T-helper 1 cell (primary cell): ENCODE data around the gene POR.

Experiments
- DNase-seq, 5 donors: peaks; one replicate each; pipeline ENCODE4 v3.0.0-alpha.2; 2012 to 2020

POR gene

DNA sequence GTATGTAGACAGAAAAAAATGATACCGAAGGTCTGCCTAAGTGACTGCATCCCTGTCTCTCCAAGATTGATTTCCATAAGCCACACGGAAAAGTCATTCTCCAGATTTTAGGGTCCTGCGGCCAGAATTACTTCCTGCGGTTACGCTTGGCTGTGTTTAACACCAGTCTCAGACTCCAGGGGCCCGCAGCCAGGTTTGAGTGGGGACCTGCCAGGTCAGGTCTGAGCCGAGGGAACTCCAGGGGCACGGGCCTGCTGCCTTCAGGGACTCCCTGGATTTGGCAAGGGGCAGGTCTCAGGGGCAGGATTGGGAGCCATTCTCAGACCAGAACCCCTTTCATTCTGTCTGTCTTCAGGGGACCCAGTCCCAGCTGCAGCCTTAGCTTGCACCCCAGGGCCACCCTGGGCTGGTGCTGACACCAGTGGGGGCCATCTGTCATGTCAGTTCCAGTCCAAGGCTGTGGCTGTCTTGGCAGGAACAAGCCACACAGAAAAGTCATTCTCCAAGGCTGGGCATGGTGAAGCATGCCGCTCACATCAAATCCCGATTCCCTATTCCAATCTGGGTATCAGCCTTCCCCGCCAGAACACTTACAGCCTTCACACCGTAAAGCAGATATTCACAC is 40.5 kb downstream of the POR start:
- no peak for DNase-seq

DNA sequence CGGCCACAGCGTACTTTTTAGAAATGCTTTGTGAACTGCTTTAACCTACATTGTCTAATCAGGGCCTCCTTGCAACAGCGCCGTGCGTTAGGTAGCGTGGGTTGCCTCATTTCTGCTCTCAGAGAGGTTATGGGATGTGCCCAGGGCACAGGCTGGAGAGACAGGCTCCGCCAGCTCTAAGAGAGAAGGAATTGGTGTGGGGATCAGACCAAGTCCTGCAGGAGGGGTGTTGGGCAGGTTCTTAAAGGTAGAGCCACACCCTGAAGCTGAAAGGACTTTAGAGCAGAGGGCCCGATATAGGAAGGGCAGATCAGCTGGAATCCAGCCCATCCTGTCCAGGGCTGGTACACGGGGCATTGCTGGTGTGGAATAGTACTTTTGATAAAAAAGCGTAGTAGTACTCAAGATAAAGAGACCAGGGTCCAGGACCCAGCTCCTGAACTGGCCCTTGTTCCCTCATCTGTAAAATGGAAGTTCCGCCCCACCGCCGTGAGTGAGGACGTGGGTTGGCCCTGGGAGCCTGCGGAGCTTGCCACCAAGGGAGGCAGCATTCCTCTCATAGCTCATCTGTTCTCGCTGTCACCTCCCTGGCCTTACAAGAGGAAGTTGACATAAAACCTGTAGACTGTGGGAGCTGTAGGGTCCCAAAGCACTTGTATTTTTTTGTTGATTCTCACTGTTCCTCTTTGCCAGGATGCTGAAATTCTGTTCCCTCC is 42.2 kb downstream of the POR start:
- no peak for DNase-seq

DNA sequence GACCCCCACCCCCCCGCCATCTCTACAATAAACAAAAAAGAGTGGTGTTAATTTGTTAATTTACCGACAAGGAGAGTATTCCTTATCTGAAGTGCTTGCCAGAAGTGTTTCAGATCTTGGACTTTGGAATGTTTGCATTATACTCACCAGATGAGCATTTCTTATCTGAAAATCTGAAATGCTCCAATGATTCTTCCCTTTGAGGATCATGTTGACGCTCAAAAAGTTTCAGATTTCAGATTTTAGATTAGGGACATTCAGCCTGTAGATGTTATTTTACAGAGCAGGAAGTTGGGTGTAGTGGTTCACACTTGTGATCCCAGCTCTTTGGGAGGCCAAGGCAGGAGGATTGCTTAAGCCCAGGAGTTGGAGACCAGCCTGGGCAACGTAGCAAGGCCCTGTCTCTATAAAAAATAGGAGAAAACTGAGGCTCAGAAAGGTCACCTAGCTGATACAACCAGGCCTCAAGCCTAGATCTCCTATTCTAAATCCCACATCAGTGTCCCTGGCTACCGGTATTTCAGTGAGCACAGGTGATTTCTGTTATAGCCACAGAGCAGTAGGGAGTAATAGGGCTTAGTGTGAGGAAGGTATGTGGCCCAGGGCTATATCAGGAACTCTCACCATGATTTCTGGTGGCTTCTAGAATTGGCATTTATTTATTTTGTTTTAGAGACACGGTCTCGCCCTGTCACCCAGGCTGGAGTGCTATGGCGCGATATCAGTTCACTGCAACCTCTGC is 44.0 kb downstream of the POR start:
- no peak for DNase-seq

DNA sequence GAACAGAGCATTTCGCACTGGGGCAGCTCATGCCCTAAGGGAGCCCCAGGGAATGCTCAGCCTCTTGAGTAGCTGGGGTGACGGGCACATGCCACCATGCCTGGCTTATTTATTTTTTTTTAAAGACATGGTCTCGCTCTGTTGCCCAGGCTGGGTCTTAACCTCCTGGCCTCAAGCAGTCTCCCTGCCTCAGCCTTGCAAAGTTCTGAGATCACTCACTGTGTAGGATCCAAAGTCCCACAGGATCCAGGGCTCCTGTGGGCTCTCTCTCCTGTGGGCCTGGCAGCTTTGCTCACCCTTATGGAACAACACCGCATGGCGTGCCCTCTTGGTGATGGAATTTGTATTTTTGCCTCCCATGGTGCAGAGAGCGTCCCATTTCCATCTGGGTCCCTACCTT is 45.4 kb downstream of the POR start:
- DNase-seq, result no peak

DNA sequence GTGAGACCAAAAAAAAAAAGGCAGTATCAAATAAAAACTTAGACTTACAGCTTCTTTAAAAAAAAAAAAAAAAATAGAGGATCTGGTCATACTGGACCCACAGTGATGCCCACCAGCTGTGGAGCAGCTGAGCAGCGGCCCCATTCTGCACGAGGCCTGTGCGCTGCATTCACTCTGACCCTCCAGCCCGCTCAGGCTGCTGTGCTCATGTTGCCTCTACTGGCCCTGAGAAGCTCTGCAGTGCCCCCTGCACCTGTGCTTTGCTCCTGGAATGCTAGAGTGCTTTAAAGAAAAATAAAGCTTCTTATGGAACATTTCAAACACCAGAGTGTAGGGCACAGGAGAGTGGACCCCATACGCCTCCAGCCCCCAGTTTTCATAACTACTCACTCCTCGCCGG is 46.3 kb downstream of the POR start:
- DNase-seq, result no peak

DNA sequence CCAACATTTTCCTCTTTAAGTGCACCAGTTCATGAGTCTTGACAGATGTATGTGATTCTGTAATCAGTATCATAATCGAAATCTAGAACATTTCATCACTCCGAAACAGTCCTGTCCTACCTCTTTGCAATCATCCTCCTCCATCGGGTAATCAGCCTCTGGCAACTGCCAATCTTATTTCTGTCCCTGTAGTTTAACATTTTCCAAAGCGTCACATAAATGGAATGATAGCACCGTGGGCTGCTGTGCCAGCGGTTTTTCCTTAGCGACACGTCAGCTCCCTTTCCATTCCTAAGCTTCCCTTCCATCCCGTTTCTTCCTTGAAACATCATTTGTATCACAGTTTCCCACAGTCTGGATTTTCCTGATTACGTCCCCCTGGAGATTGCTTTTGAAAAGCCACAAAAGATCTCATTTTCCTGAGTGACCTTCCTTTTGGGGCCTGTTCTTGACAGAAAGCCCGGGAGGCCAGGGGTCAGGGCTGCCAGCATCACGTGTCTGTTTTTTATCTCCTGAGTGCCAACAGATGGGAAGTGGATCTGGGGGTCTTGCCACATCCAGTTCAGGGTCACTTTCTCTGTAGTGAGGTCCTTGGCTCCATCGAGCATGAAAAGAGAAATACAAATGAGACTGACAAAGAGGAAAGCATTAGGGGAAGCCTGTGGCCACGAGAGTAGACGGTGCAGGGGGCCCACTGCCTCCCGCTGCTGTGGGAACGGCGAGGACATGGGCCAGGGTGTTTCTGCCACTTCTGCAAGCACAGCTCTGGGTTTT is 47.8 kb downstream of the POR start:
- no peak for DNase-seq

DNA sequence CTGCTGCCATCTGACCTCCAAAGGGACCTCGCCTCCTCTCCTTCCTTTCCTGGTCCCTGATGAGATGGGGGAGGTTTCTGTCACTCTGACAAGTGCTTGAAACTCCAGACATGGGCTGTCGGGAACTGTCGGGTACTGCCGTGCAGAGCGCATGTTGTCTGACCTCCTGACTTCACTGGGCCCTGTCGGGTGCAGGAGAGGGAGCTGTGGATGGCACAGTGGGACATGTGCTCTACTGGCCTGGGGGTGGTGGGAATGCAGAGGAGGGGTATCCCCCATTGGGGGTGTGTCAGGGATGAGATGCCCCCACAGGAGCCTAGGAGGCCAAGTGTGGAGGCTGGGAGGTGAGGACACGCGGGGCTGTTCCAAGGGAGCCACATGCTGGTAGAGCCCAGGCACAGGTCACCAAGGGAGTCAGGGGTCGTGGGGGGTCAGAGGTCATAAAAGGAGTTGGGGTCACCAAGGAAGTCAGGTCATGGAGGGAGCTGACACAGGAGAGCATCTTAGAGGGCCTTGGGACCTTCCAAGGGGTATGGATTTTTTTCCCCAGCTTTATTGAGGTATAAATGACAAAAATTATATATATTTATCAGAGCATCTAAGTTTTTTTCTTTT is 48.5 kb downstream of the POR start:
- no peak for DNase-seq

DNA sequence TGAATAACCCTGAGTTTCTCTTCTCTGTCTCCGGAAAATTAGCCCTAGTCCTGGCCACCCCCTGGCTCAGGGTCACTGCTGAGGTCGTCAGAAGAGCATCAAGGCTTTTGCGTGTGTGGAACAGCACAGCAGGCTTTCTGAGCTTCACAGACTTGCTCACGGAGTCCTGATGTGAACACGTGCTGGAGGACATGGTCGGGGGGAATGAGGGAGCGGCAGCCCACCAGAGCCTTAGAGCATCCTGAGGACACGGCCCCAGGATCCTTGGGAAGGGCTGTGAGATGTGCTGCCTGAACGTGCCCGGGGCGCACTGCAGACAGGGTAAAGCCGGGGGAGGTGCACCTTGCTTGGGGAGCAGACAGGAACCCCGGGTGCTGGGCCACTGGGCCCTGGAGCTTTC is 50.7 kb downstream of the POR start:
- no peak for DNase-seq

DNA sequence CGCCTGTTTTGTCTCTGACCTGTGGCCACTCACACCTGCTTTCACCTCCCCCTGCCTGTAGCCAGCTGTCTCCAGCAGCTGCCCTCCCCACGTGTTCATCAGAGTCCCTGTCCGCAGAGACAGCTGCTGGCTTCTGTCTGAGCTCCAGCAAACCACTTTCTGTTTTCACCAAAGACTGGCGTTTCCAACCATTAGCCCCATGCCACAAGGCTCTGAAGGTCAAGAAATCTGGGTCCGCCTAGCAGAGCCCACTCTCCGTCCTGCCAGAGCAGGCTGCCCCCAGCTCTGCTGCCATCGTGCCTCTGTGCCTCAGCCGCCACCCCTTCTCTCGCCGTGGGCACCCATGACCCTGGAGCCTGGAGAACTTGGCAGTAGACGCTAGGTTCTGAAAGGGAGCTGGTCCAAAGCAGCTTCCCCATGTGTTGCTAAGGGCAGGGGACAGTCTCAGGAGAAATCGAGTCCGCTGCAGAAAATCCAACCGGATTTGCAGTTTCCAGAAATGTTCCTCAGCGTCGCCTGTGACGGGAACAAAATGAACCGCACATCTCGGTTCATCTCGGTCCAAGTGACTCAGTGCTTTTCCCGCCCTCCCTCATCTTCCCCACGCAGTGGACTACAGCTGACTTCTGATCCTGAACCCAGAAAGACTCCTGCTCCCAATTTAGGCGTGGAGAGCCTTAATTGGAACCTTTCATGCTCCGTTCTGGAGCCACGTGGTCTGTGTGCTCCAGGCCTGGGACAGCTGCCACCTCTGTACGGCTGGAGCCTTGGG is 51.4 kb downstream of the POR start:
- DNase-seq, result no peak

DNA sequence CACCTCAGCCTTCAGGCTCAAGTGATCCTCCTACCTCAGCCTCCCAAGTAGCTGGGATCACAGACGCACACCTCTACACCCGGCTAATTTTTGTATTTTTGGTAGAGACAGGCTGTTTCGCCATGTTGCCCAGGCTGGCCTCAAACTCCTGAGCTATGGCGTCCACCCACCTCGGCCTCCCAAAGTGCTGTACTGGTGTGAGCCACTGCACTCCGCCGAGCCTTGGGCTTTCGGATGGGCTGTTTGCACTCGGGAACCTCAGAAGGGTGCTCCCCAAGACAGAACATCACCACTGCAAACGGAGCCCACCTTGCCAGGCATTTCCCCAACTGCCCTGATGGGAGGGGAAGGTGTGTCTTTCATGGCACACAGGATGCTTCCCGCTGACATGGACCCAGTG is 52.1 kb downstream of the POR start:
- no peak for DNase-seq

DNA sequence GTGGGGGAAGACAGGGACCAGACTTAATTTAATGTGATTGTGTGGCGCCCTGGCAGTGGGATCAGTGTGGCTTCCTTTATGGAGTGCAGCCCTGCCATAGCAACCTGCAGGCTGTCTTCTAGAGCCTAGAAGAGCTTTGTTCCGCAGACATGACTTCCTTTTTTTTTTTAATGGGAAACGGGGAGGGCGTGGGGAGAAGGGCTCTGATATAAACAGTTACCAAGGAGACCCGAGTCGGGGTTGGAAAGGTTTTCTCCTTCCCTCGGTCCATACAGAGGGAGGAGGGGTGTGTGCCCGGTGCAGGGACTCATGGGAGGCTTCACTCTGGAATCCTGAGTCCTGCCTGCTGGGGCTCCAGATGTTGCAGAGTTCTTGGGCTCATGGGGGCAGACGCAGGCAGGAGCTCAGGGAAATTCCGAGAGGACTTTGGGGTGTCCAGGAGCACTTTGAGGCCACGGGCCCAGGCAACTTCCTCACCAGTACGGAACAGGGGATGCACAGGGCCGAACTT is 52.6 kb downstream of the POR start:
- no peak for DNase-seq

DNA sequence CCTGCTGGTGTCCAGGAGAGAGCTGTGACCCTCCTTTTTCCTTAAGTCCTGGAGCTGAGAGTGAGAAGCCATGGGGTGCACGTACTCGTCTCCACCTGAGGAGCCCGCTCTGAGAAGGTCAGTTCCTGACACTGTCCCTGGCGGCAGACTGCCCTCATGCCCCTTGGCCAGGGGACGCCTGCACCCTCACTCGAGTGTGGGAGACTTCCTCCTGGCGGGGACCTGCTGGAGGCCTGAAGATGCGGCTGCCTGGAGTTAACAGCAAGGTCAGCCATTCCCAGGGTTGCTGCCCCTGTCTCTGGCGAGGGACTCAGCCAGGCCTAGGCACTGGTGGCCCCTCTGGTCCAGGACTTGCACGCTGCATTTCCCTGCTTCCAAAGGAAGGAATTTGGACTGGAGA is 53.1 kb downstream of the POR start:
- no peak for DNase-seq

DNA sequence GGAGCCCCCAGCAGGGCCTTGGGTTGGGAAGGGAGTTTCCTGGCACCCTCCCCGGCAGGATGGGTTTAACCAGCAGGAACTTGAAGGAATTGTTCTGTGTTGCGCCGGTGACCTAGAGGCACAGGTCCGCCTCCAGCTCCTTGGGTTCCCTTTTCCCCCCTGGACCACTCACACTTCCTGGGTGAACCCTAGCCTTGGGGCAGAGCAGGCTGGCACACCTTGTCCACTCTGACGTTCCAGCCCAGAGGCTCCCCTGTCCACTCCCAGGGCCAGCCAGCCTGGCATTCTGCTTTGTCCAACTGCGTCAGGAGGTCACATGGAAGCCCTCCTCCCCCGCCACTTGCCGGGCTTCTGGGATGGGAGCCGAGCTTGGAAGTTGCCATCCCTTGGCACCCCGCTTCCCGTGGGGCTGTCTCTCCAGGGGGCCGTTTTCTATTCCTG is 53.6 kb downstream of the POR start:
- DNase-seq, result no peak

DNA sequence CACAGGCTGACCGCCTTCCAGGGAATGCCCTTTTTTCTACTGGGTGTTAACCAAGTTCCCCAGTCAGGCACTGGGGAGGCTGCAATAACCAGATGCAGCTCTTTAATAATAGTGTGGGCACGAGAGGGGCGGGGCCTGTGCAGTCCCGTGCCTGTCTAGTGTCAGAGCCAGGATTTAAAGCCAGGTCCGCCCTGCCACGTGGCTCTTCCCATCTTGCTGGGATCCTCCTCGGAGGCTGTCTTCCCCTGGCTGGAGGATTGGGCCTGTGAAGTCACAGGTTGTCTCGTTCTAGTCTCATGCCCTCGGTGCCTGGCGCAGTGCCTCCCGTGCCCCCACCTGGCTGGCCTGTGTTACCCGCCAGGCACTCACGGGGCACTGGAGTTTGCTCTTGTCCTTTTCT is 54.2 kb downstream of the POR start:
- DNase-seq, result no peak

DNA sequence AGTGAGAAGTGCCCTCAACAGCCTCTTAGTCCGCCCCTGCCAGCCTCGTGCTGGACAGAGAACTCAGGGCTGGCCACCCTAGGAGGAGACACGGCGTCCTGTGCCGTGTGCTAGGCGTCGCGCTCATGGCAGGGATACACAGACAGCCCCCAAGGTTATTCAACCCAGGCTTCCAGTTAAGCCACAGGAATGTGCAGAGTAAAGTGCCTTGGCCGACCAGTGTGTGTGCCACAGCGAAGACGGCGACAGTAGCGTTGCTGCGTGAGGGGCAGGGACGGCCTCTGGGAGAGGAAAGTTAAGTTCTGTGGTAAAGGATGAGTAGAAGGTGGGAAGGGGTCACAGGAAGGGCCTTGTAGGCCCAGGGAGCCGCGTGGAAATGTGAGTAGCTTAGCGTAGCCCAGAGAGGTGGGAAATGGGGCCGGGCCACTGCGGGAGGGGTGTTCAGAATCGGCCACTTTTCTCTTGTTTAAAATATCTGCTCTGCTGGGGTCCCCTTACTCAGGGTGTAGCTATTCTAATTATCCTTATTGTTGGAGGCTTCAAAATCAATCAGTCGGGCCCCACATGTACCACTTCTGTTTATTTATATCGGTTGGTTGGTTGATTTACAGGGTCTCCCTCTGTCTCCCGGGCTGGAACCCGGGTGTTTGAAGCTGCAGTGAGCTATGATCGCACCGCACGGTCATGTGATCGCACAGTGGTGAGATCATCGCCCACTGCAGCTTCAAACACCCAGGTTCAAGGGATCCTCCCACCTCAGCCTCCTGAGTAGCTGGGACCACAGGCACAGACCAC is 54.9 kb downstream of the POR start:
- DNase-seq, result no peak

DNA sequence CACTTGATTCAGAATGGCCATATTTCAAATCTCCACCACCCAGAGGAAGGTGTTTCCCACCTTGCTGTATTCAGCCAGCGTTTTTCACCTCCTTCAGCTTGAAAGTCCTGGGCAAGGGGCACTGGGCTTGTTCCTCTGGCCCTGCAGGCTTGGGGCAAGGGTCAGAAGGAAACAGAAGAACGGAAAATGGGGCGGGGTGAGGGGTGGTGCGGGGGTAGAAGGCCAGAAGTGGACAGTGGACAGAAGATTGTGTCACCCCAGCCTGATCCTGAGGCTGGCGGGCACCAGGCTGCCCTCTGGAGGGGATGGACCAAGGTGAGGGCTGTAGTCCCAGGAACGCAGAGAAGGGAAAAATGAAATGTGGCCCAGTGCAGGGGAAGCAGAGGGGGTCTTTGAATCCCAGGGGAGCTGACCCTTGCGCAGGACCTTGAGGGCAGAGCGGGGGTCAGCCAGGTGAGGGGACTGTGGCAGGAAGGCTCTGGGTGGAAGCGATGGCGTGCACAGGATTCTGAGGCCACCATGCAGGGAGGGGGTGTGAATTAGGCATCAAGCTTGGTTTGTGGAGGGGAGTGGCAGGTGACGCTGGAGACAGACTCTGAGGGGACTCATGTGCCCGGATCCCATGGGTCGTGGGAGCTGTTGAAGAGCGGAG is 56.5 kb downstream of the POR start:
- no peak for DNase-seq

DNA sequence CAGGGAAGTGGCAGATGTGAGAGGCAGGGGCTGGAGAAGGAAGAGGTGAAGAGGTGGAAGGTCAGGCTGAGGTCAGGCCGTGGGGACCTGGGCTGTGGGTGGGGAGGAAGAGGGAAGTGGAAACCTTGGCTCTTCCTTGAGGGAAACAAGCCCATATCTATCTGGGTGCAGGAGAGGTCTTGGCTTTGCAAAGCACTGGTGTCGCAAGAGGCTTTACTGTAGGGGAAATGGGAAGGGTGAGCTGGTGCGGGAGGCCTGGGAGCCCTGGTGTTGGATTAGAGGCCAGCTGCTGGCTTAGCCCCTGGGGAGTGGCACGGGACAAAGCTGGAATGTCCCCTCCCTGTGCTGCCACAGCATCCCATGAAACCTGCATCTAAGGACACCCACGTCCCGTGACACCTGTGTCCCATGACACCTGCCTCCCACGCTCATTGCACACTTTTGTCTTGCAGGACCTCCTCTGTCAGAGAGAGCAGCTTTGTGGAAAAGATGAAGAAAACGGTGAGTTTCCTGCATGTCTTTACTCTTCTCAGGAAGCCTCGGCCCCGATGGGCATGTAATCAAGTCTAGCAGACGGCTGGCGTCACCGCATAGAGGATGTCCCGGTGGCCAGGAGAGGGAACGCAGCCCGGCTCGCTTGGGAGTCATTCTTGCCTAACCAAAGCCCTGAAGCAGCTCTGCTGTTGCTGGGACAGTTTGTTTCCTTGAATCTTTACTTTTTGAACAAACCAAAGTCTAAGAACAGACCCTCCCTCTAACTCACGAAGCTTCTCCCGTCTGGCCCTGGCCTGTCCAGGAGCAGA is 57.2 kb downstream of the POR start:
- no peak for DNase-seq

DNA sequence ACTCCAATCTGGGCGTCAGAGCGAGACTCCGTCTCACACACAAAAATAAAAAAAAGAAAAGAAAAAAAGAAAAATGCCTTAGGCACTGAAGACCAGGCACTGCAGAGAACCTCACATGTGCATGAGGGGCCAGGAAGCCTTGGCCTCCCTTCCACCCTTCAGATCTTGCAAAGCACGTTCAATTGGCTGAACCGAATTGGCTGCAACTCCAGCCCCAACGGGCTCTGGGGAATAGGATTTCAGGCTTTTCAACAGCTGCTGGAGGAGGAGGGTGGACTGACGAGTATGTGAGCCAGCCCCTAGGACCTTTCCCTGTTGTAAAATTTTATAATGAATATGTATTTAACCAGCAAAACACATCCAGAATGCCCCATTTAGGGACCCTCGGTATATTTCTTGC is 62.8 kb downstream of the POR start:
- DNase-seq, result no peak

DNA sequence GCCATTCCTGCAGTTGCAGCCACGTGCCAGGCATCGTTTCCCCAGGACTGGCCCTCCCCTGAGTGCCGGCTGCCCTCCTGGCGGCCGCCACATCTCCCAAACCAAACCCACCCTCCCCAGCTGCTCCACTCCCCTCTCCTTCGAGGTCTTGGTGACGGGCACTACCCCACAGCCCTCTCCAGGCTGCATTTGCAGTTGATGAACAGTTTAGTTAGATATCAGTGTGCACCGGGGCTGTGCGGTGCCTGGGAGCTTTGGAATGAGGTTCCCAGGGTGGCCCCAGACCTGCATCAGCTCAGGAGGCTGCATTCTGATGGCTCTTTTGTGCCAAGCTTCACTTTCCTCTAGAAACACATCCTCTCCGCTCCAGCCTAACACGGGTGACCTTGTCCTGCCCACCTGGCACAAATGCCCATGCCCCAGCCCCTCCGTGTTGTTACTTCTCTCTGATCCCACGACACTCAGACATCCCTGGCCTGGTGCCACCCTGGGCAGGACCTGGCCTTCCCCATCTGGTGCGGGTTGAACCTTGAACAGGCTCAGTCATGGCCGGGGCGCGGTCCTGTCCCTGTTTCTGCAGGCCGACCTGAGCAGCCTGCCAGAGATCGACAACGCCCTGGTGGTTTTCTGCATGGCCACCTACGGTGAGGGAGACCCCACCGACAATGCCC is 64.9 kb downstream of the POR start:
- DNase-seq, result no peak
